MCF 10A (cell line): ENCODE data around the gene DHPS. TPM values are rescaled to one million over a fixed set of nuclear protein-coding genes. Genes with fewer than 3 reads are reported as not detected.
A peak's percentile ranks its signal among the peaks of the same experiment; 100 is the strongest.
"Not testable (repeated sequence)": the region's sequence is repeated elsewhere in the genome, so short reads cannot be mapped to it uniquely, and the experiment has no call there.

ENCODE experiments used
- BruUV-seq: library from RNA; stranded (reverse); fragments of 400-500 nt; replicated peaks from 2 replicates; lab custom pipeline; 2021; lab: Mats Ljungman, UMichigan
- CTCF ChIA-PET: fragments of 300-600 bp; sonication (Branson Sonifier 250); formaldehyde crosslinking; extraction: SDS; loops from one replicate; lab custom pipeline; 2021; ENCODE audit warnings: antibody characterized with exemption, inconsistent platforms; lab: Yijun Ruan, JAX
- POLR2A ChIA-PET: fragments of 300-600, 350-650 bp; sonication (Branson Sonifier 250); formaldehyde crosslinking; extraction: SDS; loops from one replicate; lab custom pipeline; 2020; ENCODE audit warnings: antibody characterized with exemption, inconsistent platforms; lab: Yijun Ruan, JAX
- DNase-seq: peaks from one replicate; pipeline ENCODE4 v3.0.0-alpha.2; 2018; ENCODE audit not compliant: unreplicated experiment
- H3K27ac Mint-ChIP-seq: one replicate; pipeline ENCODE4 v1.8.0; 2022; ENCODE audit warnings: mild to moderate bottlenecking, low read depth, mixed read lengths; ENCODE audit not compliant: unreplicated experiment
- H3K27me3 Mint-ChIP-seq: one replicate; pipeline ENCODE4 v1.8.0; 2022; ENCODE audit warnings: mixed read lengths; ENCODE audit not compliant: insufficient read depth, unreplicated experiment
- H3K36me3 Mint-ChIP-seq: one replicate; pipeline ENCODE4 v1.8.0; 2022; ENCODE audit warnings: mild to moderate bottlenecking, moderate library complexity, mixed read lengths; ENCODE audit not compliant: insufficient read depth, unreplicated experiment
- H3K4me1 Mint-ChIP-seq: one replicate; pipeline ENCODE4 v1.8.0; 2022; ENCODE audit warnings: mixed read lengths; ENCODE audit not compliant: insufficient read depth, unreplicated experiment
- H3K4me3 Mint-ChIP-seq: one replicate; pipeline ENCODE4 v1.8.0; 2022; ENCODE audit warnings: mild to moderate bottlenecking, moderate library complexity, mixed read lengths; ENCODE audit not compliant: unreplicated experiment
- H3K9me3 Mint-ChIP-seq: one replicate; pipeline ENCODE4 v1.8.0; 2022; ENCODE audit warnings: mixed read lengths; ENCODE audit not compliant: unreplicated experiment
- CTCF ChIP-seq: fragments of 200-600 bp; IDR thresholded peaks from one replicate; pipeline ENCODE4 v1.8.0; 2022; ENCODE audit warnings: antibody characterized with exemption, mild to moderate bottlenecking; ENCODE audit not compliant: unreplicated experiment
- intact Hi-C: fragments of 100-400 bp; cut with micrococcal nuclease; formaldehyde crosslinking; loops from 2 replicates; pipeline ENCODE4 v1.14.1; 2022
- total RNA-seq: library from RNA; stranded (reverse); gene quantifications from 2 replicates; pipeline ENCODE4 v1.2.3, GENCODE V29; 2022

DHPS gene
- total RNA-seq, 1 experiment from 2014 or later, result 74.2 TPM

- no TSS peak for BruUV-seq
- Mint-ChIP-seq H3K4me3 (peak overlapping the region; percentile 48), H3K36me3 (peaks cover 59% of the 10 kb centered on the region), H3K9me3 (no peaks in the 10 kb centered on the region), H3K27ac (peak overlapping the region; percentile 20), H3K27me3 (no peaks in the 10 kb centered on the region), H3K4me1 (peaks cover 5% of the 10 kb centered on the region)
- CTCF ChIA-PET, result interaction anchor here (0.8 to 1.1 kb wide), 2 partner anchors 28 to 35 kb away, joined by 3 to 6 read pairs; no protein-coding TSS in a partner anchor
- no peak for TF ChIP-seq CTCF
- POLR2A ChIA-PET, result interaction anchor here (0.6 to 2.0 kb wide), 2 partner anchors 10 to 19 kb away, joined by 3 to 13 read pairs; no protein-coding TSS in a partner anchor
- no peak for DNase-seq
- intact Hi-C loops, result no loop called here
These were observed 16.5 kb upstream of the DHPS start for GRCh38 chr19:12698138-12698537.

GRCh38 chr19:12697425-12697824 is 15.7 kb upstream of the DHPS start:
- DNase-seq, H3K9me3 Mint-ChIP-seq, intact Hi-C loops, H3K27ac Mint-ChIP-seq, H3K4me1 Mint-ChIP-seq, H3K27me3 Mint-ChIP-seq, BruUV-seq: not testable (repeated sequence)
- Mint-ChIP-seq H3K4me3 (peak overlapping the region; percentile 83), H3K36me3 (peaks cover 55% of the 10 kb centered on the region)
- ChIA-PET CTCF (interaction anchor here (0.5 to 1.6 kb wide), 5 partner anchors 20 to 98 kb away, joined by 3 to 6 read pairs (median 3); no protein-coding TSS in a partner anchor), POLR2A (interaction anchor here (0.7 to 2.7 kb wide), 13 partner anchors 8 to 104 kb away, joined by 3 to 25 read pairs (median 6); partner anchors contain the start of genes DHPS, GET3, TNPO2 and ZNF490)

GRCh38 chr19:12696366-12697335 is 15.0 kb upstream of the DHPS start, which contains the start of gene FBXW9:
Gene FBXW9, minus strand, starts transcription at chr19:12696631. Its CDS starts 50 bp downstream, at chr19:12696581.
- no peak for TF ChIP-seq CTCF
- CTCF ChIA-PET, result interaction anchor here (0.5 to 1.6 kb wide), 3 partner anchors 21 to 98 kb away, joined by 3 to 4 read pairs (median 3); no protein-coding TSS in a partner anchor
- Mint-ChIP-seq H3K27ac (peak within 1 kb of the TSS; percentile 75), H3K36me3 (peaks cover 56% of the 10 kb centered on the region), H3K4me3 (peak within 1 kb of the TSS; percentile 83), H3K9me3 (no peaks in the 10 kb centered on the region), H3K4me1 (peaks cover 5% of the 10 kb centered on the region), H3K27me3 (no peaks in the 10 kb centered on the region)
- POLR2A ChIA-PET, result interaction anchor here (0.7 to 2.7 kb wide), 17 partner anchors 9 to 104 kb away, joined by 3 to 25 read pairs (median 5); partner anchors contain the start of genes DHPS, GET3, TNPO2 and ZNF490
- DNase-seq, result peak; percentile 93
- intact Hi-C loops, result loop anchor here (1.0 kb wide), 1 partner anchor 15 kb away; the partner anchor contains the start of gene DHPS
- TSS peak; percentile 94 for BruUV-seq

DNA sequence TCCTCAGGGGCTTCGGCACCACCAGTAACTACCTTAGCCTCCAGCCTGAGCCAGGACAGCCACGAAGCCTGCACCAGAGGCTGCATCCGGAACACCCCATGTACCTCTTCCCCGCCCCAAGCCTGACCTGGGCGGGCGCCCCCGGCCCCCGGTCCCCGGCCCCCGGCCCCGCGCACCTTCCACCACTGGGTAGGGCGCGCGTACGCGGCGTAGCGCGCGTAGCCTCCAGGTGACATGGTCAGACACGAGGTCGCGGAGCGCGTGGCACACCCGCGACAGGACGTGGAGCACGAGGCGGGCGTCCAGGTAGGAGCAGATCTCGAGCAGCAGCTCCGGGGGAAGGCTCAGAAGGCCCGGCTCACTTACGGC is 14.3 kb upstream of the DHPS start:
- ChIA-PET CTCF (interaction anchor here (1.1 to 1.6 kb wide), 3 partner anchors 10 to 22 kb away, joined by 4 to 5 read pairs (median 4); no protein-coding TSS in a partner anchor), POLR2A (interaction anchor here (0.7 to 2.7 kb wide), 13 partner anchors 9 to 104 kb away, joined by 3 to 25 read pairs (median 6); partner anchors contain the start of genes DHPS, GET3 and TNPO2)
- no peaks in the 10 kb centered on the region for H3K9me3 Mint-ChIP-seq
- DNase-seq, result no peak
- peak overlapping the region; percentile 83 for H3K4me3 Mint-ChIP-seq
- H3K27ac Mint-ChIP-seq, result peak overlapping the region; percentile 75
- peaks cover 5% of the 10 kb centered on the region for H3K4me1 Mint-ChIP-seq
- no peaks in the 10 kb centered on the region for H3K27me3 Mint-ChIP-seq
- H3K36me3 Mint-ChIP-seq, result peaks cover 58% of the 10 kb centered on the region
- TF ChIP-seq CTCF, result no peak
- no TSS peak for BruUV-seq
- intact Hi-C loops, result loop anchor here (1.0 kb wide), 1 partner anchor 15 kb away; the partner anchor contains the start of gene DHPS
